ENCODE results near the gene TPST1.

- TF ChIP-seq, protein P1, sequence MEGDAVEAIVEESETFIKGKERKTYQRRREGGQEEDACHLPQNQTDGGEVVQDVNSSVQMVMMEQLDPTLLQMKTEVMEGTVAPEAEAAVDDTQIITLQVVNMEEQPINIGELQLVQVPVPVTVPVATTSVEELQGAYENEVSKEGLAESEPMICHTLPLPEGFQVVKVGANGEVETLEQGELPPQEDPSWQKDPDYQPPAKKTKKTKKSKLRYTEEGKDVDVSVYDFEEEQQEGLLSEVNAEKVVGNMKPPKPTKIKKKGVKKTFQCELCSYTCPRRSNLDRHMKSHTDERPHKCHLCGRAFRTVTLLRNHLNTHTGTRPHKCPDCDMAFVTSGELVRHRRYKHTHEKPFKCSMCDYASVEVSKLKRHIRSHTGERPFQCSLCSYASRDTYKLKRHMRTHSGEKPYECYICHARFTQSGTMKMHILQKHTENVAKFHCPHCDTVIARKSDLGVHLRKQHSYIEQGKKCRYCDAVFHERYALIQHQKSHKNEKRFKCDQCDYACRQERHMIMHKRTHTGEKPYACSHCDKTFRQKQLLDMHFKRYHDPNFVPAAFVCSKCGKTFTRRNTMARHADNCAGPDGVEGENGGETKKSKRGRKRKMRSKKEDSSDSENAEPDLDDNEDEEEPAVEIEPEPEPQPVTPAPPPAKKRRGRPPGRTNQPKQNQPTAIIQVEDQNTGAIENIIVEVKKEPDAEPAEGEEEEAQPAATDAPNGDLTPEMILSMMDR (IDR thresholded peaks at IDR 0.05) = no peak
- no peak for TF ChIP-seq POLR2A (IDR thresholded peaks at IDR 0.05)
Measured at GRCh38 chr7:66246554-66247171, 41.5 kb downstream of the TPST1 start.

Measured in Peyer's patch (tissue), 4 donors.